CD4-positive, alpha-beta T cell treated with Interferon gamma for 1 hour (primary cell): ENCODE data around the gene CPEB4.

Experiments
- DNase-seq: peaks from one replicate; pipeline ENCODE4 v3.0.0-alpha.2; 2020

CPEB4 gene

GRCh38 chr5:173988554-173989431, 100.6 kb downstream of the CPEB4 start, which contains the start of gene C5orf47:
Gene C5orf47, plus strand, starts transcription at chr5:173989170. Its CDS starts 94 bp downstream, at chr5:173989264.
- DNase-seq, result no peak

DNA sequence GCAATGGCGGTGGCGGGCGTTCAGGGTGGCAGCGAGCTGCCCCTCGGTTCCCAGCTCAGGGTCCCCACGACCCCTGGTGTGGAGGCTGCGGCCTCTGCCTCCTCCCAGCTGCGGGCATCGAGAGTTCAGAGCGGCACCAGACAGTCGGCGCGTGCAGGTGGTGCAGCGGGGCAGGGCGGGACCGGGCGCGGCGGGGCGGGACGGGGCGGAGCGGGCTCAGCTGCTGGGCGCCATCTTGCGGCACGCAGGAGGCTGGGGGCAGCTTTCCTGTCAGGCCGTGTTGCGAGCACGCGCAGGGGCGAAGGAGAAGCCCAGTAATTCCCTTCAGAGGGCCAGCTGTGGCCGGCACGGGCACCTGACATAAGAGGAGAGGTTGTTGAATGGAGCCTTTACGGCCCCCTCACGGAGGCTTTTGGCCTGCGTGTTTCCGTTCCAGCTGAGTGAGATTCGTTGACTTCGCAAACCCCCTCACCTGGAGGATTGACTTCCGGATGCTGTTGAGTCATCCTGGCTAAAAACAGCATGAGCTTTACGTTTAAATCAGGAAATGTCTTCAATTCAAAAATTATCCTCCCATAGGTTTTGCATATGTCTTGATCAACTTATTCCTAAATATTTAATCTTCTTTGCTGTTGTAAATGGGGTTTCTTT, 101.4 kb downstream of the CPEB4 start:
- DNase-seq, result no peak

DNA sequence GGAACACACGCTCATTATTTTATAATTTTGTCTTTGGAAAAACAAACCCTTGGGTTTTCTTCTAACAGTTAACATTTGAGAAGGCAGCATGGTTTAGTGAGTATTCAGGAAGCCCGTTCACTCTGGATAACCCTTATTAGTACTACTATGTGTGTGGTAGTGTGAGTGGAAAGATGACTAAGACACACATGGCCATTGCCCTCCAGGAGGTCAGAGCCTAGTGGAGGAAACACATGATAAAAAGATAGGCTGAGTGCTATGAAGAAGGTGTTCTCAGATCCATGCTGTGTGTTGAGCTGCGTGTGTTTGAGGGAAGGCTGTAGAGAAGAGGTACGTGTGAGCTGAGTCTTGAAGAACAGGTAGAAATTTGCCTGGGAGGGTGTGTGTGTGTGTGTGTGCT, 109.2 kb downstream of the CPEB4 start:
- no peak for DNase-seq

DNA sequence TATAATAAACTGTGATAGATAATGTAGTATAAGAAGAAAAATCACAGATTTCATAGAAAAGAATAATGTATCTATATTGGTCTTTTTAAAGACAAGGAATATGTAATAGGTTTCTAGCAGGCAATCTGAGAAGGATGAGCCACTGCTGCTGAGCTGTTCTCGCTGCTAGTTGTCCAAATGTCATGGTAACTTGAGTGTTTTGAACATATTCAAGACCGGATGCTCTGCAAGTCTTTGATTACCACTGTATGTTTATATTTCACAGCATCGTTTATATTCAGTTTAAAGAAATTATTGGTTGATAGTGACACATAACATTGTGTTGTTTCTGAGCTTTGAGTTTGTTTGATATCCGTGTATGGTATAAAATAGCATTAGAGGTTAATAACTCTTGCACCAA, 110.4 kb downstream of the CPEB4 start:
- no peak for DNase-seq

DNA sequence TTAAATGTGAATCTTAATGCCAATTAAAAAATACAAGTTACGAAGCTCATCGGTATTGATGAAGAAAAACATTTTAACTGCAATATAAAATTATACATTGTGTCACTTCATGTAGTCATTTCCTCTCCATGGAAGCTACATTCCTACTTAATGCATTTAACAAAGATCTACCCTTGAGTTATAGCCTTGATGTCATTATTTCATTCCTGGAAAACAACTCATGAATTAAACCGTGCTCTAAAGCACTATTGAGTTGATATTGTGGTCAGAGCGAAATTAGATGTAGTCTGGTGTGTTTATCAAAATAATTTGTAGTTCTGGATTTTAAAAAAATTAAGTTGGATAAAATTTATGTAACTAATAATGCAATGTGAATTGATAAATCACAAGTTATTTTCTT, 111.9 kb downstream of the CPEB4 start:
- no peak for DNase-seq

DNA sequence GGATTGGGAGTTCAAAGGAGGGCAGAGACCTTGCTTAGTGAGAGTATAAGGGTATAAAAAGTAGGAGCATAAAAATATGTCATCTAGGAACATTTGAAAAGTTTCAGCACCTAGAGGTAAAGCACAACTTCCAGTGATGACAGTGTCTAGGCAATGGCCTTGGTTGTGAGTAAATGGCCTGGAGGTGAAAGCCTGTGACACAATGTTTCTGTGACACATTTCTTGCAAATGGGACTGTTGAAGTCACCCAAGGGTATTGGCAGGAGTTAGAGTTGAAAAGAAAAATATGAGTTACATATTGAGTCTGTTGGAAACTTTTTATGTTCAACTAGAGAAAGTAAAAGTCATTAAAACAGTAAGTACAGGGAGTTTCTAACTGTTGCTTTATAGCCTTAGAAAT, 115.6 kb downstream of the CPEB4 start:
- DNase-seq, result no peak

DNA sequence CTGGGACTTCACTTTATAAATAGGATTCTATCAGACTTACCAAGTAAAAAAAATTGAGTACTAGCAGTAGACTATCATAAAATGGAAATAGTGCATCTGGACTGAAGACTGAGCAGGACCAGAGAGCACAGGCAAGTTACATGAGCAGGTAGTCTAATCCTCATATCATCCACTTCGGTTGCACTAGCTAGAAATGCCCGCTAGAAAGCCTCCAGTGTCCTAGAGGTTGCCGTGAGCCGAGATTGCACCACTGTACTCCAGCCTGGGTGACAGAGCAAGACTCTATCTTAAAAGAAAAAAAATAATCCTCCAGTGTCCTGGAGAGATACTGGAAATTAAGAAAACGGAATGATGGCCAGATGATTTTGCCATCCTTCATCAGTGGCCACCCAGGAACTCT, 120.8 kb downstream of the CPEB4 start:
- no peak for DNase-seq

DNA sequence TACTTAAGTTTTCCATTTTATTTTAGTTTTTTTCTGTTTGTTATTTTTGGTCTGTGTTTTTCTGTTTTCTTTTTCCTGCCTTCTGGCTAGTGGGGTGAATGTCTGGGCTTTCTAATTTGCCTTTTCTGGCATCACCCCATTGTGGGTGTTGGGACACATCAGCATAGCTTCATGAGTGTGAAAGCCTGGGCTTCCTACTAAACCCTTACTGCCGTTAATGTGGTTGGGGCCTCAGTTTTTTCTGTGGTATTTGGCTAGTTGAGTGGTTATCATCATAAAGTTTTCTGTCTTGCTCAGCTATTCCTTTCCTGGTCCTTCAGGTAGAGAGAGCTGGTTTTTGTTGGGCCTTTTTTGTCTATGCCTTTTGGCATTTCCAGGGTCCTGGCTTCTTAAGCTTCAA, 122.2 kb downstream of the CPEB4 start:
- no peak for DNase-seq

DNA sequence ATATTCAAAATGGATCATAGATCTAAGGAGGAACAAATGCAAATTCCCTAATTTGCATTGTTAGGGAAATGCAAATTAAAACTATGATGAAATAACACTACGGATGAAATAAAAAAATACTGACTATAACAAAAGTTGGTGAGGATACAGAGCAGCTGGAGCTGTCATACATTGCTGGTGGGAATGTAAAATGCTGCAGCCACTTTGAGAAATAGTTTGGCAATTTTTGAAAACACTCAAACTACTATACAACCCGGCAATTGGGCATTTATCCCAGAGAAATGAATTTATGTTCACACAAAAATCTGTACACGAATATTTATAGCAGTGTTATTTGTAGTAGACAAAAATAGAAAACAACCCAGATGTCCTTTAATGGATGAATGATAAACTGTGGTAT, 123.3 kb downstream of the CPEB4 start:
- DNase-seq, result no peak
